ENCODE measurements around the gene RAI2.

DNA sequence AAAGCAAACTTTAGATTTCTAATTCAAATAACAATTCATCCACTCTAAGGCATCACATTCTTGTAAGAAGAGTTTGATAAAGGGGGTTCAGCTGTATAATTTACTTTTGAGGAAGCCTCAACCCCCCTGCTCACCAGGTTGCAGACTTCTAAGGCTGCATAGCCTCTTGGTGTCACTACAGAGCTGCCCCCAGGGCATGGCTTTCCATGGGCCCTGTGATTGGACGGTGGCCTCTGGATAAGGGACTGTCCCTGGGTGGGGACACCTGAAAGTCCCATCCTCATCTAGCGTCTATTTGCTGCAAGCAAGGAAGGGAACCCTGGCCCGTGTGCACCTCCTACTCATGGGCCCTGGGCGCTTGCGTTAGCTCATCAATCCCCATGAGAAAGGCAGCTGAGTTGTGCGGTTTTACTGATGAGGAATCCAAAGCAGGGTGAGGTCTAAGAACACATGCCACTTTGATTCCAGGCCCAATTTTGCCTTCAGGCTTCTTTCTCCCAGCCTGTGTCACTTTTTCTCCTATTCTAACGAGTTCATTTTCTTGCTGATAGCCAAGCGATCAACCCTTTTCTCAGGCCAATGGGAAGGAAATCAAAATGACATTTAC is 72.0 kb downstream of the RAI2 start:
- TF ChIP-seq, protein P1, sequence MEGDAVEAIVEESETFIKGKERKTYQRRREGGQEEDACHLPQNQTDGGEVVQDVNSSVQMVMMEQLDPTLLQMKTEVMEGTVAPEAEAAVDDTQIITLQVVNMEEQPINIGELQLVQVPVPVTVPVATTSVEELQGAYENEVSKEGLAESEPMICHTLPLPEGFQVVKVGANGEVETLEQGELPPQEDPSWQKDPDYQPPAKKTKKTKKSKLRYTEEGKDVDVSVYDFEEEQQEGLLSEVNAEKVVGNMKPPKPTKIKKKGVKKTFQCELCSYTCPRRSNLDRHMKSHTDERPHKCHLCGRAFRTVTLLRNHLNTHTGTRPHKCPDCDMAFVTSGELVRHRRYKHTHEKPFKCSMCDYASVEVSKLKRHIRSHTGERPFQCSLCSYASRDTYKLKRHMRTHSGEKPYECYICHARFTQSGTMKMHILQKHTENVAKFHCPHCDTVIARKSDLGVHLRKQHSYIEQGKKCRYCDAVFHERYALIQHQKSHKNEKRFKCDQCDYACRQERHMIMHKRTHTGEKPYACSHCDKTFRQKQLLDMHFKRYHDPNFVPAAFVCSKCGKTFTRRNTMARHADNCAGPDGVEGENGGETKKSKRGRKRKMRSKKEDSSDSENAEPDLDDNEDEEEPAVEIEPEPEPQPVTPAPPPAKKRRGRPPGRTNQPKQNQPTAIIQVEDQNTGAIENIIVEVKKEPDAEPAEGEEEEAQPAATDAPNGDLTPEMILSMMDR (IDR thresholded peaks at IDR 0.05) = no peak
- no peak for TF ChIP-seq EZH2phosphoT487 (IDR thresholded peaks at IDR 0.05)
